ENCODE measurements around the gene DUSP18. TPM values are rescaled to one million over a fixed set of nuclear protein-coding genes. Genes with fewer than 3 reads are reported as not detected.
A peak's percentile ranks its signal among the peaks of the same experiment; 100 is the strongest.
"Not testable (repeated sequence)": the region's sequence is repeated elsewhere in the genome, so short reads cannot be mapped to it uniquely, and the experiment has no call there.

DUSP18 gene
- 1 to 10 TPM; 6.9 to 8.5 TPM for total RNA-seq
- long read RNA-seq, donor 1, partial matches to known transcripts, result 0 of 5 reads
- long read RNA-seq, donor 1, other reads (novel, unspliced or antisense), result 0 of 5 reads
- long read RNA-seq, donor 2, transcript DUSP18-201 (2 exons, 2,479 nt), result major isoform, 14 of 24 reads
- long read RNA-seq, donor 2, partial matches to known transcripts, result 1 of 24 reads
- long read RNA-seq, donor 2, other reads (novel, unspliced or antisense), result 7 of 24 reads

DNA sequence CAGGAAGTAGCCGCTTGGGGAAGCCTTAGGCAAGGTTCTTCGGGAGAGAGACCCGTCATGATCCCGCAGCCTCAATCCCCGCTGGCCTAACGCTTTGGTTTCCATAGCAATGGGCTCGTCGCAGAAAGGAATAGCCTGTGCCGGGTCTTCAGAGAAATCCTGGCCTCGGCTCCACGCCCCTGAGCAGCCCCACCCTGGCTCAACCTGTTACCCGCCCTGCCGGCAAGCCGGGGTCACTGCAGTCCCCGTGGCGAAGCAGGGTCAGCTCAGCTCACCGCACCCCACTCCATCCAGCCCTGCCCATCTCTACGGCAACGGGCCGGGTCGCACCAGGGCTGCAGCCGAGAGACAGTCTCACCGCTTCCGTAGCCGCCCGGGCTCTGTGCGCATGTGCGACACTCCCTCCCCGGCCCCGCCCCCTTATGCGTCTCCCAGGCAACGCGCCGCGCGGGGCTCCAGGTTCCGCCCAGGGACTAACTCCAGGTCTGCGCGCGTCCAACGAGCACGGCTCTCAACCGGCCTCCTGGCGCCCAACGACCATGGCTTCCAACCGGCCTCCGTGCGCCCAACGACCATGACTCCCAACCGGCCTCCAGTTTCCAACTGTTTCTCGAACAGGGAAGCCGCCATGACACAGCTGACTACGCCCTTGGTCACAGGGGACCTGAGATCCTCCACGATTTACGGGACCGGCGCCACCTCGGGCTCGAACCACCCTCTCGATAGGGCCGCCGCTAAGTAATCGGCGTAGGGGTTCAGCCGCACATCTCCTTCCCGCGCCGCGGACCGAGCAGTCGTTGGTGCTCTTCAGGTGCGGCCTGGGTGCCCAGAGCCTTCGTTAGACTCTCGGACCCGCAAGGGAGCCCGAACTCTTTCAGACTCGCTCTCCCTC lies at the start of gene DUSP18:
Gene DUSP18, minus strand, starts transcription at position 382 of the 892 bp plus-strand sequence. CDS start 3,872 bp downstream, outside the sequence.
- DNase-seq (ENCODE audit: low spot score), result peak; percentile 99
- intact Hi-C loops (cut with DNase I), result no loop called here

DNA sequence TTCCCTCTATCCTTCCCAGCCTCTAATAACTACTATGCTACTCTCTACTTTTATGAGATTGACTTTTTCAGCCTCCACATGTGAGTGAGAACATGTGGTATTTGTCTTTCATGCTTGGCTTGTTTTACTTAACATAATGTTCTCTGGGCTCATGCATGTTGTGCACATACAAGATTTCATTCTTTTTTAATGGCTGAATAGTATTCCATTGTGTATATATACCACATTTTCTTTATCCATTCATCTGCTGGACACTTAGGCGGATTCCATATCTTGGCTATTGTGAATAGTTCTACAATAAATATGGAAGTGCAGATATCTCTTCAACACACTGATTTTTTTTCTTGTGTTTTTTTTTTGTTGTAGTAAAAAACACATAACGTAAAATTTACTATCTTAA lies 46.4 kb upstream of the DUSP18 start:
- DNase-seq (ENCODE audit: low spot score), result no peak
- intact Hi-C loops (cut with DNase I), result no loop called here

DNA sequence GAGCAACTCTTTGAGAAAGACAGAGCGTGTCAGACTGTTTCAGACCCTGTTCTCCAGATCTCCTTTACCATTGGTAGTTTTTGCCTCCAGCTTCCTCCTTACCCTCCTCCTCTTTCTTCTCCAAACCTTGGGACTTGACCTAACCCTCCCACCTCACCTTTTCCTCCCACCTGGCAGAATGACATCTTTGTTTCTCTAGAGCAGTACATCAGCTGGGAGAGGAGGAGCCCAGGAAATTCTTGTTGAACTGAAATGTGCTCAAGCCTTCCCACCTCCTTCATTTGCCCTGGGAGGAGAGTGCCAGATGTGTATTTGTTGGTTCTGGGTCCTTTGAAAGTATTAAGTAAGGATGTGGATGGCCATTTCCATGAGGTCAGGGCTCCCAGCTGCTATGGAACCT lies 44.4 kb upstream of the DUSP18 start:
- intact Hi-C loops (cut with DNase I), result no loop called here
- DNase-seq (ENCODE audit: low spot score), result no peak

DNA sequence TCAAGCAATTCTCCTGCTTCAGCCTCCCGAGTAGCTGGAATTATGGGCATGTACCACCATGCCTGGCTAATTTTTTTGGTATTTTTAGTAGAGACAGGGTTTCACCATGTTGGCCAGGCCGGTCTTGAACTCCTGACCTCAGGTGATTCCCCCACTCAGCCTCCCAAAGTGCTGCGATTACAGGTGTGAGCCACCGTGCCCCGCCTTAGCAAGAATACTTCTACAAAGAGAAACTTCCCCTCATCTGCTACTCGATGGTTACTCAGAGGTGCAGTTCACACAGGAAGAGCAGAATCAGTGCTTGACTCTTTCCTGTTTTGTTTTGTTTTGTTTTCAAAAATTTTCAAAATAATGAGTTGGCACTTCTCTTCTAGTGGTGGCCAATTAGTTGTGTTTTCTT lies 42.3 kb upstream of the DUSP18 start:
- DNase-seq (ENCODE audit: low spot score); intact Hi-C loops (cut with DNase I): not testable (repeated sequence)

DNA sequence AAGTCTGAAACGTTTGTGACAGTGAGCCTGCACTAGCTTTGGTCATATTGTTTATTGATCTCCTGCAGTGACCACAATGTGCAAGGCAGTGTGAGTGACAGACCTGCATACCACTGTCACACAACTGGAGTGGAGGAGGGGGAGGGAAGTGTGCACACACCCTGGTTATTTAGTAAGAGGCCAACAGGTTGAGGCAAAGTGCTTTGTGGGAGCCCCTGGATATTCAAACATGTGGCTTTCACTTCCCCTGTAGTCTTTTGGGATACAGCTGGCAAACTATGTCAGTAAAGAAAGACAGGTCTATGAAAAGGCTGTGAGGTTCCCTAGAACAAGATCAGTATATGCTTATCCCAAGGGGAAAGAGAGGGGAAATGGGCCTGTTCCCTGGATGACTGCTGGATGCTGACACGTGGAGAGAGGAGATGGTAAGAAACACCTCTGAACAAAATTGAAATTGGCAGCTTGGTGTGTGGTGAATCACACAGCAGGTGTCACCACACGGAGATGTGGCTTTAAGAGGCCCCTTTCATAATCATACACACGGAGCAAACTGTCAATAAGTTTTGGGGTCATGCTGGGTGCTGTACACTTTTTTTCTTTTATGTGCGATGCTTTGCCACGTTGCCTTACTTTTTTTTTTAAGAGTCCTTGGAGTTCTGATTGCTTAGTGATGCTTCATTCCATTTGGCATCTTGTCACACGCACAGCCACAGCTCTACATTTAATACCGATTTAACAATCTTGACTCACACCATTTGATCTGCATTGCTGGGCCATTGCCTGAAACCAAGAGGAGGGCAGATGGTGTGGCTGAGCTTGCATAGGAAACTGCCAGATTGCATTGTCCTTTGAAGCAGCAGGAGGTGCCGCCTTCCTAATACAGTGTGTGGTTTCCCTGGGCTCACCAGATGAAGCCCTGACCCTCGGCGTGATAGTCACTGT lies 38.3 kb upstream of the DUSP18 start:
- DNase-seq (ENCODE audit: low spot score), result no peak
- intact Hi-C loops (cut with DNase I), result no loop called here

DNA sequence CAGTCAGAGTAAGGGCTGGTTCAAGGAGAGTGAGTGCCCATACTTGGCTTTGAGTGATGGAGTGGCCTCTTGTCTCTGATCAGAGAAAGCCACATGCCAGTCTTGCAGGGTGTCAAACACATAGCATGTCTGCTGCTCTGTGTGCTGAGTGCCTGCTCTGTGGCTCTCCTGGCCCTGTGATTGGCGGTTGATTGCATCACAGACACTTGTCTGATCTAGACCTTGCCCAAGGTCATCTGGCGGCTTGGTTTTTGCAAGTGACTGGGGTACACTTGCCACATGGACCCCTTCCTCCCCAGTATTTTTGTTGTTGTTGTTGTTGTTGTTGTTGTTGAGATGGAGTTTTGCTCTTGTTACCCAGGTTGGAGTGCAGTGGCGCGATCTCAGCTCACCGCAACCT lies 37.3 kb upstream of the DUSP18 start:
- DNase-seq (ENCODE audit: low spot score), result no peak
- intact Hi-C loops (cut with DNase I), result loop anchor here in 1 of 2 donors (5.0 kb wide), 1 partner anchor 1073 kb away; no protein-coding TSS in a partner anchor

DNA sequence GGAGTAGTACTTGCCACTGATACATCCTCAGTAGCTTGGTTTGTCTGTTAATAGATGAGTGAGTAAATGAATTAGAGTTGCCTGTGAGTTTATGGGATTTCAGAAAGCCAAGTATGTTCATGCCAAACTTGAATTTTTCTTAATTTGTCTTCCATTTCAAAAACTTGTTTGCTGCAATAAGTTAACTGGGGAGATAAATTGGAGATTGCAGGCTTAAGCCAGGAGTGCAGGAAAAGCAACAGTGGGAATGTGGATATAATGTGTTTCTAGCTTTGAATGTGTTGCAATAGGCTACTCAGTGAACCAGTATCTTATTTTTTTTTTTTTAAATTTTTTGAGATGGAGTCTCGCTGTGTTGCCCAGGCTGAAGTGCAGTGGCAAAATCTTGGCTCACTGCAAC lies 35.2 kb upstream of the DUSP18 start:
- DNase-seq (ENCODE audit: low spot score), result no peak
- intact Hi-C loops (cut with DNase I), result loop anchor here in 1 of 2 donors (5.0 kb wide), 1 partner anchor 1071 kb away; no protein-coding TSS in a partner anchor

DNA sequence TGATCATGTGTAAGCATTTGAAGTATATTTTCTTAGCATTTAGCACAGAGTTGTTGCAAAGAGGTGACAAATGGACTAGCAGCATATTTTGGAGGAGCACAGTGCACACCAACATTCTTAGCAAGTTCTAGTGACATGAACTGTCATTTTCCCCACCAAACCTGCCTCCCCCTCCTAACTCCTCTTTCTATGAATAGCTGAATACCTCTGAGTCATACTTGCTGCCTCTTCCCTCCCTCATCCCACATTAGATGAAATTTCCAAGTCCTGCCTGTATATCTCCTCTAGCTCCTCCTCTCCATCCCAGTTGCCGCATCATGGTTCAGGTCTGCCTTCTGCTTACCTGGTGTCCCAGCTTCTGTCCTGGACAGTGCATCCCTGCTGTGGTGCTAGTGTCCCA lies 34.2 kb upstream of the DUSP18 start:
- no peak for DNase-seq (ENCODE audit: low spot score)
- intact Hi-C loops (cut with DNase I), result loop anchor here in 1 of 2 donors (5.0 kb wide), 1 partner anchor 1070 kb away; no protein-coding TSS in a partner anchor

DNA sequence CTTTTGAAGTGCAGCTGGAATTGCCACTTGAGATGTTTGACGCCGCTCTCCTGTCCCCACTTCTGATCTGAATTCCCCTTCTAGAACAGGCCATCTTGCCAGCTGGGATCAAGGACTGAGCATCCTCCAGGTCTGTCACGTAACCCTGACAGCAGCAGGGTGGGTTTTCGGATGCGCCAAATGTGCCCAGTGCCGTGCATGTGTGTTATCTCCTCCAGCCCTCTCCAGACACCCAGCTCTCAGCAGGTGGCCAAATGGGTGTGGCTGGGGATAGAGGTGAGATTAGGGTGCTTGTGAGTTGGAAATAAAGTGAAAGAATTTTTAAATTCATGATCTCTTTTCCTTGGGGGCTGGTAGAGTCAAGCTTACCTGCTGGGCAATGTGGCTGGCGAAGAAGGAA lies 30.3 kb upstream of the DUSP18 start:
- peak; percentile 60 for DNase-seq (ENCODE audit: low spot score)
- intact Hi-C loops (cut with DNase I), result no loop called here

DNA sequence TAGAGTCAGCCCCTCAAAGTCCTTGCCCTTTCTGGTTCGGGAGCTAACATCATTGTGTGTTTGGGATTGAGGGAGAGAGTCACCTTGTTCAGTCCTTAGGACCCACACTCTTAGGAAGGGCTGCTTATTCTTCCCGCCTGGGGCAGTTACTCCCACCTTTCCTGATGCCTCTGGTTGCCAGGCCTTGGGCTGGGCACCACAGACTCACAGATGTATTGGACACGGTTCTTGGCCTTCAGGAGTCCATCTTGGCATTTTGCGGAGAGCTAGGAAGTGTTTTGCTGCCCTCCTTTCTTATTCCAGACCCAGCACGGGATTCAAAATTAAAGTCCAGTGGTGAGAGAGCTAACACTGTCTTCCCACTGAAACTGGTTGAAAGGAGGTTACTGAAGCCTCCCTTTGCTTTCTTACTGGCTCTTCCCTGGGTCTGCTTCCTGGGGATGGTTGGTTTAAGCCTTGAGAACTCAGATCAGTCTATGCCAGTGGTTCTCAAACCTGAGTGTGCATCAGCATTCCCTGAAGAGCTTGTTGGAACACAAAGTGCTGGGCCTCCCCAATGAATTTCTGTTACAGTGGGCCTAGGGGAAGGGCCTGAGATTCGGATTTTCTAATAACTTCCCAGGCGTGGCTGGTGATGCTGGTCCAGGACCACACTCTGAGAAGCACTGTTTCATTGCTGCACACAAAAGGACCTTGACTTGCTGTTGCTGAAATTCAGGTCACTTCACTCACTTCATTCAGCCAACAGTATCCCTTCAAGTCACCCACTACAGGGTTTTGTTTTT lies 28.4 kb upstream of the DUSP18 start:
- intact Hi-C loops (cut with DNase I), result no loop called here
- DNase-seq (ENCODE audit: low spot score), result peak; percentile 76

DNA sequence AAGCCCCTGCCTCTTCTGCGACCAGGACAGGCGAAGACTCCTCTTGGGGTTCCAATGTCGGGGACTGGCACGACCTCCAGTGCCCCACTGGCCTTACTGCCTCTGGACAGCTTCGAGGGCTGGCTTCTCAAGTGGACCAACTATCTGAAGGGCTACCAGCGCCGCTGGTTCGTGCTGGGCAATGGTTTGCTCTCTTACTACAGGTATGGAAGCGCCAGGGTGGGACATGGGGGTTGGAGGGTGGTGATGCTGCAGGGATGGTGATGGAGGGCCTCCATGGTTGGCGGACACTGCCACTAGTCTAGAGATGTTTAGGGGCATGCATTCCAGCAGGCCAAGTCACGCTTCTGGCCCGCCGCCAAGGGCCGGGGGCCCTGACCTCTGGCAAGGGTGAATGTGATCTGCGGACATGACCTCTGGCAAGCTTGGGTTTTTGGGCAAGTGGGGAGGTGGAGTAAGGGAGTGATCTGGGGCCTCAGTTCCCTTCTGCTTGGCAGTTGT lies 27.7 kb upstream of the DUSP18 start:
- intact Hi-C loops (cut with DNase I), result no loop called here

DNA sequence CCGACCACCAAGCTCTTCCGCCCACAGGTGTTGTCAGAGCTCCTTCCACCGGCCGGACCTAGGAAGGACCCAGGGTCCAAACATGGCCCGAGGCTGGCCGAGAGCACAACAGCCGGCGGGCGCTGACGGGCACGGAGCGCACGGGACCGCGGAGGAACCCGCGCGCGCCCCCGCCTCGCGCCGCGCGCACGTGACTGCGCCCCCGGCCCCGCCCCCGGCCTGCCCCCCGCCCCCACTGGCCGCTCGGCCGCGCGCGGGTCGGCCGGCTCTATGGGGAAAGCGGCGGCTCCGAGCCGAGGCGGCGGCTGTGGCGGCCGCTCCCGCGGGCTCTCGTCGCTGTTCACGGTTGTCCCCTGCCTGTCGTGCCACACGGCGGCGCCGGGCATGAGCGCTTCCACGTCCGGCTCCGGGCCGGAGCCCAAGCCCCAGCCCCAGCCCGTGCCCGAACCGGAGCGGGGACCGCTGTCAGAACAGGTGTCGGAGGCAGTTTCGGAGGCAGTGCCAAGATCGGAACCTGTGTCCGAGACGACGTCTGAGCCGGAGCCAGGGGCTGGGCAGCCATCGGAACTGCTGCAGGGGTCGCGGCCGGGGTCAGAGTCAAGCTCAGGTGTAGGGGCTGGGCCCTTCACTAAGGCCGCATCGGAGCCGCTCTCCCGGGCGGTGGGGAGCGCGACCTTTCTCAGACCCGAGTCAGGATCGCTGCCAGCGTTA lies 27.1 kb upstream of the DUSP18 start, which contains the start of gene OSBP2:
Gene OSBP2, plus strand, starts transcription at position 235 of the 711 bp plus-strand sequence. Its CDS starts 36 bp downstream, at position 271.
- intact Hi-C loops (cut with DNase I), result no loop called here

More for the DNA sequence above, 27.7 kb upstream of the DUSP18 start:
- DNase-seq (ENCODE audit: low spot score), result peak; percentile 68

DNA sequence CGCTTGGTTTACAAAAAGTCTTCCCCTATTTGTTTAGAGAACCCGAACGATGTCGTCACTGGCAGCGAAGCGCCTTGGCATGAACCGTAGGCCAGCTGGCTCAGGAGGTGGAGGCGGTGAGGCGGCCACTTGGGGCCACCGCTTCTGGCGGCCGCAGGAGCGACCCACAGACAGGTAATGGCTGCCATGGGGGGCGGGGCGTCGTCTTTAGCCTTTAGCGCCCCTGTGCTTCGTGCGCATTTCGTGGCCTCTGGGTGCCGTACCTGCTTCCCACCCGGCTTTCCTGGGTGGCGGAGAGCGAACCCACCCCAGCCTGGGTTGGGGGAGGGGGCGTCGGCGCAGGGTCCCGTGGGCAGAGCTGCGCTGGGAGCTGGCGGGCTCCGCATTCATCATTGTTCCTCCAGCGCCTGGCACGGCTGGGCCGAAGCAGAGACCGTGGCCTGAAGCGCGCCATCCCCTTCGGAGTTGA lies 26.5 kb upstream of the DUSP18 start:
- DNase-seq (ENCODE audit: low spot score), result peak; percentile 81
- intact Hi-C loops (cut with DNase I), result no loop called here

More for the DNA sequence above, 27.1 kb upstream of the DUSP18 start, which contains the start of gene OSBP2:
- DNase-seq (ENCODE audit: low spot score), result peak; percentile 81

DNA sequence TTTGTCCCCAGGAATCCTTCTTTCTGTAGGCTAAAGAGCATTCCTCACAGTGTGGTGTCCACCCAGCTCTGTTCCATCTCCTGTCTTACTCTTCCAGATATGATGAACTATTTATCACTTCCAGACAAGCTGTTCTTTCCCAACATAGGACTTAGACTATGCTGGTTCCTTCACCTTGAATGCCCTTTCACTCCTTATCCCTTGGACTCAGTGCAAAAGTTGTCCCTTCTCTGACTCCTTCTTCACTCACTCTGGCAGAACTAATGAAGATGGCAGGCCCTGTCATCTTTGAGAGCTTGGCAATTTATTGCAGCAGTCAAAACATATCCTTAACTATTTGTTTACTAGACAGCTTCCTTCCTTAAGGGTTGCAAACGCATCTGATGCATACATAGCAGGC lies 23.5 kb upstream of the DUSP18 start:
- intact Hi-C loops (cut with DNase I), result no loop called here

DNA sequence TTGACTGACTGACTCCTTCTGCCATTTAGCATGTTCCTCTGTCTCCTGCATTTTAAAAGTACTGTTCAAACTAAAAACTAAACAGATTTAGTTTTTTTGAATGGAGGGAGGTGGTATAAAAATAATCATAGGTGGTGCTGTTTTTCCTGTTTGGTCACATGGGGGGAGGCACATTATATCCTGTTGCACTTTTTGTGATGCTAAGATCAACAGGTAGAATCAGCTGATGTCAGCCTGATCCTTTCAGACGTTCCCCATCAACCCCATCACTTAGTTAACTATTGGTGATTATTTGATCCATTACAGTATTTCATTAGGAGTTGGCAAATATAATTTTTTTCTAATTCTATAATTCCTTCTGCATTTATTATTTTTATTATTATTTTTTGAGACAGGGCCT lies 21.9 kb upstream of the DUSP18 start:
- DNase-seq (ENCODE audit: low spot score), result no peak
- intact Hi-C loops (cut with DNase I), result no loop called here

More for the DNA sequence above, 23.5 kb upstream of the DUSP18 start:
- DNase-seq (ENCODE audit: low spot score), result no peak

DNA sequence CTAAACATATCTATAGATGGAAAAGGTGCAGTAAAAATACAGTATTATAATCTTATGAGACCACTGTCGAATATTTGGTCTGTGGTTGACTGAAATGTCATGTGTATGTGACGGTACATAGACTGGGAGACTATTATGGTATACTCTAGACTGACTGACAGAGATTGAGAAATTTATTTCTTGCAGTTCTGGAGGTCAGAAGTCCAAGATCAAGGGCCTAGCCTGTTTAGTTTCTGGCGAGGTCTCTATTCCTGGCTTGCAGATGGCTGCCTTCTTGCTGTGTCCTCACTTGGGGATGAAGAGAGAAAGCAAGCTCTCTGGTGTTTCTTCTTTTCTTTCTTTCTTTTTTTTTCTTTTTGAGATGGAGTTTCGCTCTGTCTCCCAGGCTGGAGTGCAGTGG lies 19.7 kb upstream of the DUSP18 start:
- intact Hi-C loops (cut with DNase I), result no loop called here
- DNase-seq (ENCODE audit: low spot score), result no peak

DNA sequence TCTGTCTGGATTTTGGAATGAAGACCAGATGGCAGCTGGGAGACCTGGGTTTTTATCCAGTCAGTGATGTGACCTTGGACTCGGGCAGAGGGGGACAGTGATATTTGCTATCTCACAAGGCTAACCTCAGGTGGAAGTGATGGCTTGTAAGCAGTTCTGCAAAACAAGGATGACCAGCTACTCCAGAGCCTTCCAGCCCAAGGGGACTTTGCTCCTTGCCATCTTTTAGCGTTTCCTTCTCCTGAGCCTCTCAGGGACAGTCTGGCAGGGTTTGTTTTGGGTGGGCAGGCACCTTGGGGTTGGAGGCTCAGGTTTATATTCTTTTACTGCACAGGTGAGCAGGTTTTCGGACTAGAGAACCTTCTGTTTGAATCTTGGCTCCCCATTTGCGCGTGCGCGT lies 17.5 kb upstream of the DUSP18 start:
- intact Hi-C loops (cut with DNase I), result no loop called here
- DNase-seq (ENCODE audit: low spot score), result peak; percentile 26
